NCI-H345 (cell line): ENCODE measurements around the gene NELFCD.
A peak's percentile ranks its signal among the peaks of the same experiment; 100 is the strongest.
"Not testable (repeated sequence)": the region's sequence is repeated elsewhere in the genome, so short reads cannot be mapped to it uniquely, and the experiment has no call there.

Experiments used
- DNase-seq: peaks from one replicate; lab custom pipeline; 2025; lab: John Stamatoyannopoulos, UW

Gene NELFCD, protein sequence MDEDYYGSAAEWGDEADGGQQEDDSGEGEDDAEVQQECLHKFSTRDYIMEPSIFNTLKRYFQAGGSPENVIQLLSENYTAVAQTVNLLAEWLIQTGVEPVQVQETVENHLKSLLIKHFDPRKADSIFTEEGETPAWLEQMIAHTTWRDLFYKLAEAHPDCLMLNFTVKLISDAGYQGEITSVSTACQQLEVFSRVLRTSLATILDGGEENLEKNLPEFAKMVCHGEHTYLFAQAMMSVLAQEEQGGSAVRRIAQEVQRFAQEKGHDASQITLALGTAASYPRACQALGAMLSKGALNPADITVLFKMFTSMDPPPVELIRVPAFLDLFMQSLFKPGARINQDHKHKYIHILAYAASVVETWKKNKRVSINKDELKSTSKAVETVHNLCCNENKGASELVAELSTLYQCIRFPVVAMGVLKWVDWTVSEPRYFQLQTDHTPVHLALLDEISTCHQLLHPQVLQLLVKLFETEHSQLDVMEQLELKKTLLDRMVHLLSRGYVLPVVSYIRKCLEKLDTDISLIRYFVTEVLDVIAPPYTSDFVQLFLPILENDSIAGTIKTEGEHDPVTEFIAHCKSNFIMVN

DNA sequence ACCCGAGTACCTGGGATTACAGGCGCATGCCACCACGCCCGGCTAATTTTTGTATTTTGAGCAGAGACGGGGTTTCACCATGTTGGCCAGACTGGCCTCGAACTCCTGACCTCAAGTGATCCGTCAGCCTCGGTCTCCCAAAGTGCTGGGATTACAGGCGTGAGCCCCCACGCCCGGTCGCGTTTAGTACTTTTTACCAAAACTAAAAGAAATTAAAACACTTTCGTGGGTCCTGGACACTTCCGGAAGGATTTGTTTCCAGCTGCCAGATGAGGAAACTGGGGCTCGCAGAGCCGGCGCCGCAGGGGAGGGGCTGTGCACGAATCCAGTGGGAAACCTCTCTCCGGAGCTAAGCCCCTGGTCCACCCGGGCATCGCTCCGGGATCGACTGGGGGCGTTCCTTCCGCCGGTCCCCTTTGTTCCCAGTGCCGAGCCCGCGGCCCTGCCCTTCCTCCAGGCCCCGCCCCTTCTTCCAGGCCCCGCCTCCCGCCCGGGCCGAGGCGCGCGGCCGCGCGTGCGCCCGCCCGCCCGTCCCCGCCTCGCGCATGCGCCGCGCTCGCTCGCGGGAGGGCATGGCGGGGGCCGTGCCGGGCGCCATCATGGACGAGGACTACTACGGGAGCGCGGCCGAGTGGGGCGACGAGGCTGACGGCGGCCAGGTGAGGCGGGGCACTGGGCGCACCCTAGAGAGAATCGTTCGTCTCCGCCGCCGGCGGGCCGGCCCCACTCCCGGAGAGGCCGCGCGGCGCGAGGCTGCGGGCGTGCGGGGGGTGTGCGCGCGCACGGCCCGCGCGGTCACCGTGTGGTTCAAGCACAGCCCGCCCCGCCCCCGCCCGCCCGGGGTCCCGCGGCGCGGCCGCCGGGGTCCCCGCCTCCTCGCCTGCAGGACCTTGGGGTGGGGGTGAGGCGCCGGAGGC lies at the start of gene NELFCD:
Gene NELFCD (plus strand): TSS at position 546 of the 917 bp plus-strand sequence. CDS start 54 bp downstream, at position 600.
- peak; percentile 94 for DNase-seq

DNA sequence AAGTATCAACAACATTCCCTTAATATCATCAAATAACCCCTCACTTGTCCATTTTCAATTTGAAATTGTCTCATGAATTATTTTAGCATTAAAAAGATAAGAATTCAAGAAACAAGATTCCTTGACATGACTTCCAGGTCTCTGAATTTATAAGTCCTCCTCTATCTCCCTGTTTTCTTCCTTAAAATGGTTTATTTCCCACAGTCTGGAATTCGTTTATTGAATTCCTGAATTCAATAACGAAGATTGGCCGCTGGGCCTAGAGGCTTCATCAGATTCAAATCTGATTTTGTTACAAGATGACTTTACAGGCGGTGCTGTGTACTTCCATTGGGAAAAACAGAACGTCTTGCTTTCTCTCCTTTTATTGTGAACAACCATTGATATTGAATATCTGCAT lies 48.9 kb upstream of the NELFCD start:
- no peak for DNase-seq

DNA sequence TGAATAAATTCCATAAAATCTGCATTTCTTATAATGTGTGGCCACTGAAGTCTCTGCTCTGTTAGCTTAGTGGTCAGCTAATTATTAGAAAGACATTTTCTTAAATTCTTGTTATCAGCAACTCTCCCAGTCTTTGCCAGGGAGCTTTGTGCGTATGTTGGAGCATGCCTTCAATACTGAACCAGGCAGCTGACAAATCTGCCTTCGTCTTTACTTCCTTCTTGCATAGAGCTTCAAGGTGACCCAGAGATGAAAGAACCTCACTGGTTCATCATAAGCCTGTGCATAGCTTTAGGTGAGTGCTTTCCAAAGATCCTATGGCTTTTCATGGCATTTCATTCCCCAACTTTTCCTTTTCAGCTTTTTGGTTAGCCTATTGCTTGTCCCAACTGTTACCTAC lies 43.0 kb upstream of the NELFCD start:
- DNase-seq: no peak

DNA sequence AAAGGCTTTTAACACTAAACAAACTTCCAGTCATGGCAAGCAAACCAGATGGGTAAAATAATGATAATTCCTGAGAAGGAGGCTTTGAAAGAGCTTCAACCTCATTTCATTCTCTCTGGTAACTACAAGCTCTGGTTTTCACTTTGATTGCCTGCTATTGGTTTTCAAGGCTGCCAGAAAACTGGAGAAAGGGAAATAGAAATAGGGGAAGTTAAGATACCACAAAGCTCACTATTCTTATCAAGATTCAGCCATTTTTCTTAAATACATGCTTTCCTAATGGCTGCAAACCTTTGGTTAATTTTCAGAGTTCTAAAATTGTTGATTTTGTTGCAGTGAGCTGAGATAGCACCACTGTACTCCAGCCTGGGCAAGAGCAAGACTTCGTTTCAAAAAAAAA lies 42.5 kb upstream of the NELFCD start:
- DNase-seq: no peak

DNA sequence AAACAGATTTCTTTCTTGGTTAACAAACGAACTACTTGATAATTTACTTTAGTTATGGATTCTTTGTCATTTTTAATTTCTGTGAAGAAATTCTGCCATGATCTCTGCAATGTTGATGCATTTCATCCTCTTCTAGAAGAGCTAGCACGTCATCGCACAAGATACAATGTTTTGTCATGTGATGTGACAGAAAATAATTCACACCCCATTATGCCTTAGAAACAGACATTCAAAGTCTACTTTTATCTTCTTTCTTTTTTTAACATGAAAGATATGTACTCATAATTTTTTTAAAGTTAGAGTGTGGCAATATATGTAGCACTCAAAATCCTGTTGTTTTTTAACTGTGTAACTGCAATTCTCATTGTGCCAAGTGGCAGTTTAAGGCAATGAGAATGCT lies 39.6 kb upstream of the NELFCD start:
- DNase-seq: no peak

DNA sequence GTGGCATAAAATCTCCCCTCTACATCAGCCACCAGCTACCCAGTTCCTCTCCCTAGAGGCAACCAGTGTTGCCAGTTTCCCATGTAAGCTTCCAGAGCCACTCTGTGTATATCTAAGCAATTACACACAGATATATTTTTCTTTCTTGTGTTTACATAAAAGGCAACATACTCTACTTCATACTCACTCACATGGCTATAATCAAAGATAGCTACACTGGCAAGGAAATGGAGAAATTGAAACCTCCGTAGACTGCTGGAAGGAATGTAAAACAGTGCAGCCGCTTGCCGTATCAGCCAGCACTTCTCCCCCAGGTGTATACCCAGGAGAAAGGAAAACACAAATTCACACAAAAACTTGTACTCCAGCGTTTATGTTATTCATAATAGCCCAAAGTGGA lies 38.5 kb upstream of the NELFCD start:
- DNase-seq: no peak

DNA sequence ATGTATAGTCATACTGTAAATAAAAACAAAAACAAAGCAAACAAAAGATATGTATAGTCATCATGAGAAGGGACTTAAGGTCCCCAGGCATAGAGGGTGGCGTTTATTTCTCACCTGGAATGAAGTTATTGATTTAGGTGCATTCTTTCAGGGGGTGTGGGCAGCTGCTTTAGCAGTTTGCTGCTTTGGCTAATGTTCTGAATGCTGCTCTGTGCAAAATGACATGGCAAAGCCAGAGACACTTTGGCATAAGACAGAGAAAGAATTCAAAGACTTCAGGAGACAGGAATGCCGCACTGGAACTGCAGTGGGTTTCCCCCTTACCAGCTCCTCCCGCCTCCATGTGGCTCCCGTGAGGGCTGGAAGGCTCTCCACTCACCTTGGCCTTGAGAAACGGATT lies 36.4 kb upstream of the NELFCD start:
- DNase-seq: no peak

DNA sequence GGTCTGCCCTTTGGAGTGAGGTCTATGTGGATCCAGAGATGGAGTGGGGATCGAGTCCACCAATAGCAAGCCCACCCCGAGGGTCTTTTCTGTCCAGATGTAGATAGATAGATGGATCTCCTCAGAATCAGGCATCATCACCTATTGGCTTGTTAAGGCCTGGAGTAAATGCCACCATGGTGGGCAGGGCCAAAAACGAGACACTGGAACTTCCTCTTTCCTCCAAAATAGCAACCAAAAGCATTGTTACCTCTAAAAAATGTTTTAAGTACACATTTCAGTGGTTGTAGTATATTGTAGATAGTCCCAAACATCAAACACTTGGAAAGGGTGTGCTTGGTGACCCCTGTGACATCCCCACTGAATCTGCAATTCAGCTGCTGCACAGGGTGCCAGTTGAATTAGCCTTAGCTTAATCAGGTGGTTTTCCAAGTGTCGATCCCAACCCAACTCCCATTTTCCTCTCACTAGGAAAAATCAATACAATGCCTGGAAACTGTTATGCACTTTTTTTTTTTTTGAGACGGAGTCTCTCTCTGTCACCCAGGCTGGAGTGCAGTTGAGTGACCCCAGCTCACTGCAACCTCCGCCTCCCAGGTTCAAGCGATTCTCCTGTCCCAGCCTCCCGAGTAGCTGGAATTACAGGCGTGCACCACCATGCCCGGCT lies 35.0 kb upstream of the NELFCD start:
- no peak for DNase-seq

DNA sequence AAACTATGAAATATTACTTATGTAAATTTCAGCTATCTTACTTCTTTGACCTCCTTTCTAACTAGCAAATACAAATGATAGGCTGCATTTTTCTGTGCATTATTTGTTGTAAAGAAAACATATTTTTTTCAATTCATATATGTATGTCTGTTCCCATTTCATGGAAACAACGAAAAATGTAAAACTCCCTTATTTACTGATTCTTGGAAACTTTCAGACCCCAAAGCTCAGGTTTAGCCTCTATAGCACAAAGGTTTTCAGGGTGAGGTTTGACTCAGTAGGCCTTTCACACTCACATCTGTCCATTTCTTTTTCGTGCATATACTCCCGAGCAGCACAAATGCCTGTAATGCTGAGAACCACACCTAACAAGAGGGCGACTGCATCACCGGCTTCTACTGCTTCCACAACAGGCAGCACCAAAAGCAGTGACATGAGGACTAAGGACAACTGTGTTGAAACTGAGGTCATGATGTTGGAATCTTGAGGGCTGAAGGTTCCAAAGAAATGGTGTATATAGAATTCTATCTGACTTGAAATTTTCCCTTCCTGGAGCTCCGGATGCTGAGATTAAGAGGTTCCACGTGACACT lies 33.2 kb upstream of the NELFCD start:
- not testable (repeated sequence) for DNase-seq

DNA sequence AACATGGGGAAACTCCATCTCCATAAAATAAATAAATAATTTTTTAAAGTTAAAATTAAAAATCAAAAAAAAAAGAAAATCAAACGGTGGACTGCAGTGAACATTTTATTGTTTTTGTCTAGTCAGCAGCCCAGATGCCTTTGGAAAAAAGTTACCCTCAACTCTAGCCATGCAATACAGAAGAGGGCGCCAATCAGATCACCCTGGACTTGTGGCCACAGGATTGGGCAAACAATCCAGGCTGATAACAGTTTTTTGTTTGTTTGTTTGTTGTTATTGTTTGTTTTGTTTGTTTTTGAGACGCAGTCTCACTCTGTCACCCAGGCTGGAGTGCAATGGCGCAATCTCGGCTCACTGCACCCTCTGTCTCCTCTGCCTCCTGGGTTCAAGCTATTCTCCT lies 30.5 kb upstream of the NELFCD start:
- DNase-seq: no peak

DNA sequence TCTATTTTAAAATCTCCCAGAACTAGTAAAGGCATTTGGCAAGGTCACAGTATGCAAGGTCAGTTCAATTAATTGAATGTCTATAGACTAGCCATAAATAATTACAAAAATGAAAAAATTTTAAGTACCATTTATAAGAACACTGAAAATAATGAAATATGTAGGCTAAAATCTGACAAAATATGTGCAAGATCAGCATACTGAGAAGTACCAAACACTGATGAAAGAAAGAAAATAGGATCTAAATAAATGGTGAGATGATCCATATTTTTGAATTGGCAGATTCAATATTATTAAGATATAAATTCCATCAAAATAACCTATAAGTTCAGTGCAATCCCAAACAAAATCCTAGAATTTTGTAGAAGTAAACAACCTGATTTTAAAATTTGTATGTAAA lies 28.0 kb upstream of the NELFCD start:
- DNase-seq: no peak

DNA sequence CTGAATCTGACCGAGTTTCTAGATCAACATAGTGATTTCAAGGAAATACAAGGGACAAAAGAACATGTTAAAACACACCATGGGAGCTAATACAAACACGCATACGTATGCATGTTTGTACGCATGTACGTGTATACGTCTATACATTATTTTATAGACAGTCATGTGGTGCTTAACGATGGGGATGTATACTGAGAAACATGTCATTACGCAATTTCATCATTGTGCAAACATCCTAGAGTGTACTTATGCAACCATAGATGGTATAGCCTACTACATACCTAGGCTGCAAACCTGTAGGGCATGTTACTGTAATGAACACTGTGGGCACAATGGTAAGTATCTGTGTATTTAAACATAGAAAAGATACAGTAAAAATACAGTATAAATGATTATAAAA lies 25.0 kb upstream of the NELFCD start:
- no peak for DNase-seq

DNA sequence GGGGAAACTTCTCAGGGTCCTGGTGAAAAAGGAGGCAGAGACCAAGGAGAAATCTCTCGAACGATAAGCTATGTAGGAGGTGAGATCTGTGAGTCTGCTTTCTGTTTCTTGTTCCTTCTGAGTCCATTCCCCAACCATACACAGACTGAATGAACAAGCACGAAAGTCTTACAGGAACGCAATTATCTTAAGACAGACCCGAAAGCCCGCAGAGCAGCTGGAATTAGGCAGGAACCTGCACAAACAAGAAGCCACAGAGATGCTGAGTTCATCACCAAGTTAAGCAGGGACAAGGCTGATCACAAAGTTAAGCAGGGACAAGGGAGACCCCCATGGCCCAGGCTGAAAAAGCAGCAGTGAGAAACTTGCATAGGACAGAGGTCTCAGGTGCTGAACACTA lies 21.4 kb upstream of the NELFCD start:
- DNase-seq: no peak

DNA sequence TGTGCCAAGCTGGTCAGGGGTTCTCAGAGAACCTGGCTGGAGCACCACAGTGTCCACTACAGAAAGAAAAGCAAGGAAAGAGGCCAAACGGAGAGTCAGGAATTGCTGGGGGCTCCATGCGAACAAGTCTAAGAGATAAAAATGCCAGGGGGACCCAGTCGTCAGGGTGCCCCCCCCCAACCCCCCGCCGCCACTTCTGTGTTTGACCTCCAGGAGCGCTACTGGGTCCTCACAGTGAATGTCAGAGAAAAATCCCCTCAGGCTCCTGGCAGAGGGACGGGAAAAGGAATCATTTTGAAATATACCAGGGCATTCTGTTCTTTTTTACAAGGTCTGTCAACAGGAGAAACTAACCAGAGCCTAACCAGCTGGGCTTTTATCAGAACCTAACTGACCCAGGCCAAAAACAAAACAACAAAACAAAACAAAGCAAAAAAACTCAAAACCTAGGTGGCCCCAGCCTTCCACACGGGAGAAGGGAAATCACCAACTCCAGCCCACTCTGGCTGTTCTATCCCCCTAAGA lies 17.9 kb upstream of the NELFCD start:
- DNase-seq: no peak

DNA sequence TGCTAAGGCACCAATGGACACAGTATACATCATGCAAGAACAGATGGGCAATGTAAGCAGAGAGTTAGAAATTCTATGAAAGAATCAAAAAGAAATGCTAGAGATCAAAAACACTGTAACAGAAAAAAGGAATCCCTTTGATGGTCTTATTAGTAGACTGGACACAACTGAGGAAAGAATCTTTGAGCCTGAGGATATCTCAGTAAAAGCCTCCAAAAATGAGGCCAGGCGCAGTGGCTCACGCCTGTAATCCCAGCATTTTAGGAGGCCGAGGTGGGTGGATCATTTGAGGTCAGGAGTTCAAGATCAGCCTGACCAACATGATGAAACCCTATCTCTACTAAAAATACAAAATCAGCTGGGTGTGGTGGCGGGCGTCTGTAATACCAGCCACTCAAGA lies 17.1 kb upstream of the NELFCD start:
- DNase-seq: not testable (repeated sequence)

DNA sequence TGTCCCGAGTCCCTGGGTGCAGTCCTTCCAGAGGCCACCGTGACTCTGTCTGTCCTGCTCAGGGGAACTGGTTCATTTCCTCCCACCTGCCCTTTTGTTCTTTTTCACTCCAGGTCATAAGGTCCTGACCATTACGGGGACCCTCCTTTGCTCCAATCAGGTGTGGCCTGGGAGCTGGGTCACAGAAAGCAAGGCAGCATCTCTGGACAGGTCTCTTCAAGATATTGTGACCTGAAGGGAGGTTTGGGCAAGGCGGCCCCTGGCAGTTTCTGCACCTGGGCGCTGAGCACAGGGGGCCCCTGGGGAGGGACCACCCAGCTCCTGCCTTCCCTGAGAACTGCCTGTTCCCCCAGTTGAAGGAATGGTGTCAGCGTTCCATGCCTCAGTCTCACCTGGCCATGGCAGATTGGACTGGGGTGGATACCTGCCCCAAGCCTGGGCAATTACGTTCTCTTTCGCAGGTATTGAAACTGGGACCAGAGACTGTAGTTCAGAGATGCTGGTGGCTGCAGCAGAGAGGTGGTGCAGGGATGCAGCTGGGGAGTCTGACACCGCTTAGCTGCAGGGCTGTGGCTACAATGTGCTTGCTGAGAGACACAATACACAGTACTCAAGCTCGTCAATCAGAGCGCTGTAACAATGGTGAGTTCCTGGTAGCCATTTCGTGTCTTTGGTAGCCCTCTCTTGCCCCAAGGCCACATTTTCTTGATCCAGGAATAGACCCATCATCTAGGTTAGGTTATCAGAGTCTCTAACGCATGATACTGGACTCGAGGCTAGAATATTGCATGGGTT lies 15.6 kb upstream of the NELFCD start:
- no peak for DNase-seq

DNA sequence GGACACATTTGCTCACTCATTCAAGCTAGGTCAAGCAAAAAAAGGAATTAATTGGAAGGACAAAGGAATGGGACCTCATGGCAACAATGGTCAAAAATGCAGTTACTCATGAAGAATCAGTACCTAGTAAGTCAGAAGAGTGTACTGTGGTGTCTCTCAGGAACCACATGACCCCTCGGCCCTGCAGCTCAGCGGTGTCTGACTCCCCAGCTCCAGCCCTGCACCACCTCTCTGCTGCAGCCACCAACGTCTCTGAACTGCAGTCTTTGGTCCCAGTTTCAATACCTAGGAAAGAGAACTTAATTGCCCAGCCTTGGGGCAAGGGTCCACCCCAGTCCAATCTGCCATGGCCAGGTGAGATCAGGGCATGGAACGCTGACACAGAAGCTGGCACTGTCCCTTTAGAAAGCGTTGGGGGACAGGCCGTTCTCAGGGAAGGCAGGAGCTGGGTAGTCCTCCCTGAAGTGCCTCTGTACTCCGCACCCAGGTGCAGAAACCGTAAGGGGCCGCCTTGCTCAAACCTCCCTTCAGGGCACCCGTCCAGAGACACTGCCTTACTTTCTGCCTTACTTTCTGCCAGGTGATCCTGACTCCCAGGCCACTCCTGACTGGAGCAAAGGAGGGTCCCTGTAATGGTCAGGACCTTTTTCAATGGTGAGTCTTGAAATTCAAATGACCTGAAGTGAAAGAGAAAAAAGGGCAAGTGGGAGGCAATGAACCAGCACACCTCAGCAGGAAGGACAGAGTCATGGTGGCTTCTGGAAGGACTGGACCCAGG lies 13.2 kb upstream of the NELFCD start:
- DNase-seq: no peak

DNA sequence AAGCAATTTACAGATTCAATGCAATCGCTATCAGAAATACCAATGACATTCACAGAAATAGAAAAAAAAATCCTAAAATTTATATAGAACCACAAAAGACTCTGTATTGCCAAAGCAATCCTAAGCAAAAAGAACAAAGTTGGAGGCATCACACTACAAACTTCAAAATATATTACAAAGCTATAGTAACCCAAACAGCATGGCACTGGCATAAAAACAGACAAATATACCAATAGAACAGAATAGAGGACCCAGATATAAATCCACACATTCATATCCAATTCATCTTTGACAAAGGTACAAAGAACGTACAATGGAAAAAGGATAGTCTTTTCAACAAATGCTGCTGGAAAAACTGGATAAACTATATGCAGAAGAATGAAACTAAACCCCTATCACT lies 11.6 kb upstream of the NELFCD start:
- no peak for DNase-seq

DNA sequence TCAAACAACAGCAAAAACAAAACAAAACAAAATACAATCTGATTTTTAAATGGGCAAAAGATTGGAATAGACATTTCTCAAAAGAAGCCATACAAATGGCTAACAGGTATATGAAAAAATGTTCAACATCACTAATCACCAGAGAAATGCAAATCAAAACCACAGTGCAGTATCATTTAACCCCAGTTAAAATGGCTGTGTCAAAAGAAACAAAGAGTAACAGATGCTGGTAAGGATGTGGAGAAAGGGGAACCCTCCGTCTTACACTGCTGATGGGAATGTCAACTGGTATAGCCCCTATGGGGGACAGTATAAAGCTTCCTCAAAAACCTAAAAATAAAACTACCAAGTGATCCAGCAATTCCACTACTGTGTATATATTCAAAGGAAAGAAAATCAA lies 10.9 kb upstream of the NELFCD start:
- DNase-seq: no peak

DNA sequence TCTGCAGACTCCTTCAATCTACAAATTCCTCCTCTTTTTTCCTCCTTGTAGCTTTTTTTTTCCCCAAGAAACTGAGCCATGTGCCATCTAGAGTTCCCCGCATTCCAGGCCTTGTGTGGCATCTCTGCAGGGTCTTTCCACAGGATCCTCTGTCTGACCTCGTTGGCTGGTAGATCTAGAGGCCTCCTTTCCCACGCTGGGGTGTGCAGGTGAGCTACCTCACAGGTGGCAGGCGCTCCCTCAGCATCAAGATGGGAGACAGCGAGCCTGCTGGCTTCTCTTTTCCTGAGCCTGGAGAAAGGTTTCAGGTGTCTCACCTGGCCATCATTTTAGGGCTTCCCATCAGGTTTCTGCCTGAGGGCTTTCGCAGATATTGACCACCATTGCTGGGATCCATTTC lies 9.6 kb upstream of the NELFCD start:
- DNase-seq: no peak
